H1 (cell line): ENCODE results near the gene TMEM139. TPM values are rescaled to one million over a fixed set of nuclear protein-coding genes. Genes with fewer than 3 reads are reported as not detected.

Source experiments
- CTCF ChIA-PET: fragments of 300-600 bp; sonication (Branson Sonifier 250); formaldehyde crosslinking; loops from one replicate; lab custom pipeline; 2021; ENCODE audit not compliant: partially characterized antibody; lab: Charles Lee
- POLR2A ChIA-PET: fragments of 300-600 bp; sonication (Branson Sonifier 250); formaldehyde crosslinking; loops from one replicate; lab custom pipeline; 2021; ENCODE audit warnings: inconsistent platforms; ENCODE audit not compliant: partially characterized antibody; lab: Charles Lee
- DNase-seq, 2 experiments: peaks; one replicate each; pipeline versions ENCODE4 v3.0.0 to v3.0.0-alpha.2; 2010 to 2022; ENCODE audit warnings: low spot score in 2 of 2, low read depth in 1 of 2, mixed read lengths in 1 of 2
- FAIRE-seq: peaks from 2 replicates; lab custom pipeline; 2011; peaks lifted over from hg19 to GRCh38; lab: Jason Lieb, UNC
- H2AFZ ChIP-seq: 2 replicates; pipeline ENCODE4 v1.8.1; 2012; ENCODE audit warnings: low read length, inconsistent platforms
- H2AK5ac ChIP-seq: 2 replicates; pipeline ENCODE4 v1.6.1; 2013; ENCODE audit warnings: low read depth, low read length
- H2BK120ac ChIP-seq: replicated peaks from 2 replicates; pipeline ENCODE3; 2013; ENCODE audit warnings: low read depth, low read length, inconsistent platforms
- H2BK12ac ChIP-seq: 2 replicates; pipeline ENCODE4 v1.6.1; 2013; ENCODE audit warnings: low read depth, low read length
- H2BK15ac ChIP-seq: 2 replicates; pipeline ENCODE4 v1.6.1; 2013; ENCODE audit warnings: low read length
- H2BK20ac ChIP-seq: 2 replicates; pipeline ENCODE4 v1.6.1; 2013; ENCODE audit warnings: low read length
- H2BK5ac ChIP-seq: 2 replicates; pipeline ENCODE4 v1.6.1; 2013; ENCODE audit warnings: low read depth, low read length
- H3K14ac ChIP-seq: 2 replicates; pipeline ENCODE4 v1.6.1; 2013; ENCODE audit warnings: inconsistent platforms; ENCODE audit not compliant: insufficient read length
- H3K18ac ChIP-seq: 2 replicates; pipeline ENCODE4 v1.6.1; 2013; ENCODE audit warnings: low read length; ENCODE audit errors: extremely low read depth
- H3K23ac ChIP-seq: 2 replicates; pipeline ENCODE4 v1.6.1; 2013; ENCODE audit warnings: inconsistent platforms; ENCODE audit not compliant: insufficient read length
- H3K23me2 ChIP-seq: 2 replicates; pipeline ENCODE4 v1.6.1; 2013; ENCODE audit warnings: low read depth, low read length
- H3K27ac ChIP-seq: 2 replicates; pipeline ENCODE4 v1.6.1; 2011; ENCODE audit warnings: low read depth, low read length, inconsistent platforms
- H3K27me3 ChIP-seq, 4 experiments: replicated peaks in 1 of 4; 1 replicate in 1 of 4; 2 replicates in 3 of 4; pipeline versions ENCODE4 v1.6.1 to v1.8.1; 2011 to 2013; ENCODE audit warnings: low read length in 3 of 4, mild to moderate bottlenecking in 3 of 4, inconsistent platforms in 2 of 4, mixed read lengths in 2 of 4, moderate library complexity in 1 of 4; ENCODE audit not compliant: control insufficient read depth in 3 of 4, insufficient read depth in 3 of 4; ENCODE audit errors: extremely low read depth in 1 of 4
- H3K36me3 ChIP-seq, 4 experiments: 2 replicates each; pipeline versions ENCODE4 v1.6.1 to v1.8.1; 2011 to 2013; ENCODE audit warnings: mild to moderate bottlenecking in 4 of 4, low read length in 3 of 4, moderate library complexity in 2 of 4, control low read depth in 1 of 4, inconsistent platforms in 1 of 4; ENCODE audit not compliant: insufficient read depth in 4 of 4, control insufficient read depth in 2 of 4
- H3K4ac ChIP-seq: replicated peaks from 2 replicates; pipeline ENCODE3; 2013; ENCODE audit warnings: low read length, low read depth, mixed read lengths, inconsistent platforms; ENCODE audit not compliant: insufficient read length
- H3K4me1 ChIP-seq, 4 experiments: replicated peaks in 1 of 4; 1 replicate in 1 of 4; 2 replicates in 3 of 4; pipeline versions ENCODE4 v1.6.1 to v1.8.1; 2011 to 2013; ENCODE audit warnings: low read length in 3 of 4, inconsistent platforms in 2 of 4, mixed read lengths in 1 of 4; ENCODE audit not compliant: insufficient read depth in 4 of 4, control insufficient read depth in 3 of 4
- H3K4me2 ChIP-seq, 2 experiments: 2 replicates each; pipeline versions ENCODE4 v1.6.1 to v1.8.1; 2011 to 2013; ENCODE audit warnings: low read depth in 2 of 2, low read length in 2 of 2, control low read depth in 1 of 2, inconsistent platforms in 1 of 2, mild to moderate bottlenecking in 1 of 2; ENCODE audit not compliant: insufficient read depth in 1 of 2
- H3K4me3 ChIP-seq, 4 experiments: fragments of 200-600, 300-600 bp in 1 of 4; sonication (generic), shearing (Covaris generic), sonication (Bioruptor Twin) in 1 of 4; 2 replicates each; pipeline versions ENCODE4 v1.5.1 to v1.8.1; 2011 to 2016; ENCODE audit warnings: low read length in 4 of 4, low read depth in 3 of 4, control low read depth in 2 of 4, inconsistent platforms in 2 of 4, mild to moderate bottlenecking in 2 of 4, mixed read lengths in 1 of 4, moderate library complexity in 1 of 4; ENCODE audit not compliant: insufficient read depth in 2 of 4; ENCODE audit errors: extremely low read depth in 1 of 4
- H3K56ac ChIP-seq: replicated peaks from 2 replicates; pipeline ENCODE3; 2013; ENCODE audit warnings: low read depth, mild to moderate bottlenecking, mixed read lengths, low read length, inconsistent platforms; ENCODE audit not compliant: insufficient read length
- H3K79me1 ChIP-seq: 2 replicates; pipeline ENCODE4 v1.6.1; 2013; ENCODE audit warnings: low read depth, low read length, control low read depth
- H3K79me2 ChIP-seq, 2 experiments: 2 replicates each; pipeline versions ENCODE4 v1.6.1 to v1.8.1; 2012 to 2013; ENCODE audit warnings: low read length in 2 of 2, mild to moderate bottlenecking in 2 of 2, inconsistent platforms in 1 of 2; ENCODE audit not compliant: insufficient read depth in 2 of 2, control insufficient read depth in 1 of 2
- H3K9ac ChIP-seq, 4 experiments: replicated peaks in 1 of 4; 1 replicate in 1 of 4; 2 replicates in 3 of 4; pipeline versions ENCODE4 v1.6.1 to v1.8.1; 2011 to 2013; ENCODE audit warnings: low read depth in 3 of 4, low read length in 3 of 4, control low read depth in 2 of 4, mild to moderate bottlenecking in 2 of 4, moderate library complexity in 2 of 4, inconsistent platforms in 1 of 4; ENCODE audit errors: extremely low read depth in 1 of 4
- H3K9me3 ChIP-seq, 2 experiments: 2 replicates each; pipeline versions ENCODE4 v1.6.1 to v1.8.1; 2012 to 2013; ENCODE audit warnings: mild to moderate bottlenecking in 2 of 2, moderate library complexity in 2 of 2, control low read depth in 1 of 2, inconsistent platforms in 1 of 2, low read depth in 1 of 2, low read length in 1 of 2, mixed read lengths in 1 of 2; ENCODE audit not compliant: insufficient read depth in 2 of 2
- H4K20me1 ChIP-seq, 2 experiments: replicated peaks in 1 of 2; 2 replicates each; pipeline versions ENCODE3 to v1.8.1; 2011 to 2013; ENCODE audit warnings: inconsistent platforms in 2 of 2, low read length in 2 of 2, mild to moderate bottlenecking in 1 of 2; ENCODE audit not compliant: insufficient read depth in 2 of 2, control insufficient read depth in 1 of 2
- H4K5ac ChIP-seq: 2 replicates; pipeline ENCODE4 v1.6.1; 2013; ENCODE audit warnings: low read length, low read depth, mixed read lengths, inconsistent platforms; ENCODE audit not compliant: insufficient read length
- H4K8ac ChIP-seq: 2 replicates; pipeline ENCODE4 v1.8.0; 2013; ENCODE audit warnings: mild to moderate bottlenecking, moderate library complexity, low read length, inconsistent platforms; ENCODE audit not compliant: insufficient read depth; ENCODE audit errors: extremely low read depth
- H4K91ac ChIP-seq: replicated peaks from 2 replicates; pipeline ENCODE3; 2013; ENCODE audit warnings: low read length, mixed read lengths, inconsistent platforms; ENCODE audit not compliant: insufficient read length
- BRCA1 ChIP-seq: IDR thresholded peaks from 2 replicates; pipeline ENCODE4 v1.6.1; 2012; ENCODE audit warnings: low read depth, low read length, improper control_type of control experiment
- CBX8 ChIP-seq: fragments of 300-800, 300-1000 bp; sonication (generic); IDR thresholded peaks from 2 replicates; pipeline ENCODE4 v1.7.1; 2016; ENCODE audit warnings: low read depth, low read length, borderline replicate concordance
- CEBPB ChIP-seq: IDR thresholded peaks from 2 replicates; pipeline ENCODE4 v1.6.1; 2012; ENCODE audit warnings: low read depth, low read length
- CHD2 ChIP-seq: IDR thresholded peaks from 2 replicates; pipeline ENCODE4 v1.6.1; 2012; ENCODE audit warnings: low read length, improper control_type of control experiment
- EZH2 ChIP-seq: fragments of 200-600 bp; sonication (generic); IDR thresholded peaks from 2 replicates; pipeline ENCODE4 v1.7.1; 2012; ENCODE audit warnings: low read depth, mild to moderate bottlenecking, moderate library complexity, low read length, inconsistent platforms; ENCODE audit not compliant: severe bottlenecking
- GTF2F1 ChIP-seq: IDR thresholded peaks from 2 replicates; pipeline ENCODE4 v1.6.1; 2012; ENCODE audit warnings: low read depth, low read length, improper control_type of control experiment, borderline replicate concordance
- KDM5A ChIP-seq: fragments of 200-600 bp; IDR thresholded peaks from 2 replicates; pipeline ENCODE4 v1.7.1; 2012; ENCODE audit warnings: mild to moderate bottlenecking, low read length, inconsistent platforms, mixed read lengths
- MAFK ChIP-seq: IDR thresholded peaks from 2 replicates; pipeline ENCODE4 v1.6.1; 2012; ENCODE audit warnings: low read depth, mild to moderate bottlenecking, improper control_type of control experiment, low read length
- PHF8 ChIP-seq: fragments of 200-600 bp; sonication (generic); conservative IDR thresholded peaks from 2 replicates; pipeline ENCODE4 v1.7.1; 2012; ENCODE audit warnings: low read depth, mild to moderate bottlenecking, inconsistent platforms, low read length, moderate library complexity
- POU5F1 ChIP-seq: IDR thresholded peaks from 2 replicates; pipeline ENCODE4 v1.6.1; 2011; ENCODE audit warnings: low read depth, mild to moderate bottlenecking, low read length, moderate library complexity
- SIX5 ChIP-seq: IDR thresholded peaks from 2 replicates; pipeline ENCODE4 v1.6.1; 2011; ENCODE audit warnings: mild to moderate bottlenecking, low read depth, low read length
- SP4 ChIP-seq: IDR thresholded peaks from 2 replicates; pipeline ENCODE4 v1.6.1; 2012; ENCODE audit warnings: low read length, inconsistent platforms
- SRF ChIP-seq: IDR thresholded peaks from 2 replicates; pipeline ENCODE4 v1.6.1; 2011; ENCODE audit warnings: mild to moderate bottlenecking, low read depth, low read length, moderate library complexity
- SUZ12 ChIP-seq: fragments of 200-600 bp; sonication (generic); IDR thresholded peaks from 2 replicates; pipeline ENCODE4 v1.6.1; 2012; ENCODE audit warnings: mild to moderate bottlenecking, inconsistent platforms, low read length, moderate library complexity, mixed read lengths
- YY1 ChIP-seq: IDR thresholded peaks from 2 replicates; pipeline ENCODE4 v1.6.1; 2011; ENCODE audit warnings: low read depth, mild to moderate bottlenecking, low read length
- WGBS, 2 experiments: shearing (Covaris generic) in 1 of 2; methylation state at CpG; one replicate each; pipeline versions ENCODE4 v1.1.6 to v1.1.7; 2013 to 2015; ENCODE audit warnings: low lambda C conversion rate in 2 of 2, mixed read lengths in 2 of 2, inconsistent platforms in 1 of 2, low coverage in 1 of 2, missing lambda C conversion rate in 1 of 2; ENCODE audit not compliant: insufficient replicate concordance in 2 of 2, insufficient coverage in 1 of 2, insufficient read length in 1 of 2; ENCODE audit errors: extremely low coverage in 1 of 2, missing lambda C conversion rate in 1 of 2; 5-methylcytosine and 5-hydroxymethylcytosine counted together
- polyA plus RNA-seq, 7 experiments: library from polyadenylated mRNA; depleted of rRNA in 3 of 7; stranded (reverse) in 5 of 7; unstranded in 2 of 7; fragments of >200 nt in 5 of 7; fragments of 200-250 nt in 2 of 7; gene quantifications; 1 replicate in 5 of 7; 2 replicates in 1 of 7; 4 replicates in 1 of 7; pipeline versions ENCODE4 v1.2.1 to v1.2.3, GENCODE V29; 2011 to 2013; ENCODE audit warnings: missing spikeins in 2 of 7, mixed read lengths in 2 of 7
- total RNA-seq: library from RNA; stranded (reverse); fragmentation: NEBNext Ultra II Directional; extraction: Animal tissue kit (Norgen Biotek cat#: 25700); gene quantifications from 2 replicates; pipeline ENCODE4 v1.2.1, GENCODE V29; 2021

Gene TMEM139
- total and polyA plus RNA-seq, 2 of the 8 experiments (the other 6 are each of a cell fraction or from before 2014, with no cell fraction given) = 3.2 to 6.7 TPM

- H3K14ac ChIP-seq = no peak overlapping the region
- H3K27me3 ChIP-seq = peaks cover 10 to 21% (median 20%) of the 10 kb centered on the region in 4 experiments
- peaks cover 0 to 2% of the 10 kb centered on the region in 2 experiments for H4K20me1 ChIP-seq
- peak overlapping the region in 3 of 4 experiments; percentile 83 to 98 (median 97); a peak in 3 of 7 replicates for H3K9ac ChIP-seq
- H3K79me2 ChIP-seq = peaks cover 0 to 36% of the 10 kb centered on the region in 2 experiments; a peak in 3 of 4 replicates
- 71% methylated on average over 6 of the region's 6 CpGs; no CpG with 5 or more reads in 1 of the 2 experiments for WGBS, 2 experiments
- no peak overlapping the region for H2BK5ac ChIP-seq
- H3K23ac ChIP-seq = no peak overlapping the region
- H3K4me2 ChIP-seq = peak overlapping the region; percentile 84 to 97
- ChIA-PET POLR2A (interaction anchor here (1.1 to 2.0 kb wide), 3 partner anchors 10 to 103 kb away, joined by 3 to 10 read pairs (median 3); no protein-coding TSS in a partner anchor), CTCF (interaction anchor here (0.8 to 9.1 kb wide), 3 partner anchors 11 to 49 kb away, joined by 4 to 85 read pairs (median 32); no protein-coding TSS in a partner anchor)
- no peak overlapping the region for H3K4ac ChIP-seq
- no peak overlapping the region for H4K91ac ChIP-seq
- H3K56ac ChIP-seq = no peak overlapping the region
- no peak overlapping the region for H2BK120ac ChIP-seq
- H3K27ac ChIP-seq = no peak overlapping the region
- no peak overlapping the region for H4K8ac ChIP-seq
- FAIRE-seq (no peak), DNase-seq (no peak)
- peaks cover 8% of the 10 kb centered on the region for H3K23me2 ChIP-seq
- no peak overlapping the region for H2AK5ac ChIP-seq
- no peak overlapping the region for H2AFZ ChIP-seq
- H3K4me3 ChIP-seq = peak overlapping the region; percentile 81 to 96 (median 90)
- H4K5ac ChIP-seq = no peak overlapping the region
- H2BK20ac ChIP-seq = no peak overlapping the region
- no peak overlapping the region for H2BK12ac ChIP-seq
- H3K4me1 ChIP-seq = peaks cover 0 to 11% (median 6%) of the 10 kb centered on the region in 4 experiments; a peak in 5 of 7 replicates
- no peak overlapping the region for H3K18ac ChIP-seq
- H3K79me1 ChIP-seq = peaks cover 3% of the 10 kb centered on the region
- no peak overlapping the region for H2BK15ac ChIP-seq
- peaks cover 18 to 37% (median 28%) of the 10 kb centered on the region in 4 experiments for H3K36me3 ChIP-seq
- H3K9me3 ChIP-seq = peaks cover 6 to 13% of the 10 kb centered on the region in 2 experiments
- TF ChIP-seq GTF2F1 (no peak), PHF8 (no peak), CEBPB (no peak), CHD2 (no peak), CBX8 (no peak), SUZ12 (no peak), KDM5A (no peak), SIX5 (no peak), SRF (no peak), BRCA1 (no peak), MAFK (no peak), EZH2 (no peak), SP4 (no peak), POU5F1 (no peak), YY1 (no peak)
These were observed 4.7 kb downstream of the TMEM139 start for GRCh38 chr7:143289421-143289820.
